ENCODE data around the gene LRRC7. TPM values are rescaled to one million over a fixed set of nuclear protein-coding genes. Genes with fewer than 3 reads are reported as not detected.
"Not testable (repeated sequence)": the region's sequence is repeated elsewhere in the genome, so short reads cannot be mapped to it uniquely, and the experiment has no call there.

The LRRC7 gene
- total RNA-seq, 1 experiment from 2014 or later, result not detected

DNA sequence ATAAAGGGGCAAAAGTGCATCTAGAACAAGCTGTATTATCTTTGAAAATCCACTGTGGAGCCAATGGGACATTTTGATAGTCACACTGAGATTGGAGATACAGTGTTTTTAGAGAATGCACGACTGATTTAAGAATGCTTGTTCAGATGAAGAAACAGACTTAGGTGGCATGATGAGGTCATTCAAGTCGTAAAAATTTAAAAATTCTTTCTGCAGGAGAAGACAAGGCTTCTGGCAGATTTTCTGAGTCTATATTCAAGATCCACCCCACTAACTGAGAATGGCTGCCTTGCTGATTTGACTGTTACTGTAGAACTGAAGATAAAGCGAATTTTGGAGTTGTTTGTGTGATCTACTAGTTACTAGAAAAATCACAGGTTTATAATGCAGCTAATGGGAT is 310.6 kb downstream of the LRRC7 start:
- Histone ChIP-seq H3K4me1 (ENCODE audit: control insufficient read depth, insufficient read depth, low read length) (no peaks in the 10 kb centered on the region), H3K27ac (ENCODE audit: low read length) (no peak overlapping the region), H3K36me3 (ENCODE audit: control insufficient read depth, insufficient read depth, low read length) (no peaks in the 10 kb centered on the region; the same call in 1 of the 2 replicates), H3K27me3 (ENCODE audit: control insufficient read depth, insufficient read depth, low read length) (no peaks in the 10 kb centered on the region), H3K9me3 (ENCODE audit: control insufficient read depth, insufficient read depth, low read depth, low read length) (no peaks in the 10 kb centered on the region), H3K4me3 (ENCODE audit: low read depth in 2 of 2, low read length in 2 of 2) (no peak overlapping the region)
- BruUV-seq (replicated peaks), result no TSS peak
- ChIA-PET POLR2A (no interaction called here), CTCF (no interaction called here)
- in situ Hi-C loops (cut with HindIII; ENCODE audit: low pct_unique_long_range_greater_than_20kb, low sequenced_read_pairs) (no loop called here), intact Hi-C loops (cut with micrococcal nuclease; ENCODE audit: unreplicated experiment) (no loop called here)
- DNase-seq (ENCODE audit: low read depth, low spot score) (no peak), ATAC-seq (no peak)
- TF ChIP-seq SIN3A (IDR thresholded peaks at IDR 0.05; ENCODE audit: borderline replicate concordance, insufficient read depth, low read depth, low read length), result no peak
- TF ChIP-seq, protein P1, sequence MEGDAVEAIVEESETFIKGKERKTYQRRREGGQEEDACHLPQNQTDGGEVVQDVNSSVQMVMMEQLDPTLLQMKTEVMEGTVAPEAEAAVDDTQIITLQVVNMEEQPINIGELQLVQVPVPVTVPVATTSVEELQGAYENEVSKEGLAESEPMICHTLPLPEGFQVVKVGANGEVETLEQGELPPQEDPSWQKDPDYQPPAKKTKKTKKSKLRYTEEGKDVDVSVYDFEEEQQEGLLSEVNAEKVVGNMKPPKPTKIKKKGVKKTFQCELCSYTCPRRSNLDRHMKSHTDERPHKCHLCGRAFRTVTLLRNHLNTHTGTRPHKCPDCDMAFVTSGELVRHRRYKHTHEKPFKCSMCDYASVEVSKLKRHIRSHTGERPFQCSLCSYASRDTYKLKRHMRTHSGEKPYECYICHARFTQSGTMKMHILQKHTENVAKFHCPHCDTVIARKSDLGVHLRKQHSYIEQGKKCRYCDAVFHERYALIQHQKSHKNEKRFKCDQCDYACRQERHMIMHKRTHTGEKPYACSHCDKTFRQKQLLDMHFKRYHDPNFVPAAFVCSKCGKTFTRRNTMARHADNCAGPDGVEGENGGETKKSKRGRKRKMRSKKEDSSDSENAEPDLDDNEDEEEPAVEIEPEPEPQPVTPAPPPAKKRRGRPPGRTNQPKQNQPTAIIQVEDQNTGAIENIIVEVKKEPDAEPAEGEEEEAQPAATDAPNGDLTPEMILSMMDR (IDR thresholded peaks at IDR 0.05), result no peak
- TF ChIP-seq POLR2AphosphoS5 (IDR thresholded peaks at IDR 0.05; ENCODE audit: low read depth, low read length), result no peak
- TF ChIP-seq, protein P2, sequence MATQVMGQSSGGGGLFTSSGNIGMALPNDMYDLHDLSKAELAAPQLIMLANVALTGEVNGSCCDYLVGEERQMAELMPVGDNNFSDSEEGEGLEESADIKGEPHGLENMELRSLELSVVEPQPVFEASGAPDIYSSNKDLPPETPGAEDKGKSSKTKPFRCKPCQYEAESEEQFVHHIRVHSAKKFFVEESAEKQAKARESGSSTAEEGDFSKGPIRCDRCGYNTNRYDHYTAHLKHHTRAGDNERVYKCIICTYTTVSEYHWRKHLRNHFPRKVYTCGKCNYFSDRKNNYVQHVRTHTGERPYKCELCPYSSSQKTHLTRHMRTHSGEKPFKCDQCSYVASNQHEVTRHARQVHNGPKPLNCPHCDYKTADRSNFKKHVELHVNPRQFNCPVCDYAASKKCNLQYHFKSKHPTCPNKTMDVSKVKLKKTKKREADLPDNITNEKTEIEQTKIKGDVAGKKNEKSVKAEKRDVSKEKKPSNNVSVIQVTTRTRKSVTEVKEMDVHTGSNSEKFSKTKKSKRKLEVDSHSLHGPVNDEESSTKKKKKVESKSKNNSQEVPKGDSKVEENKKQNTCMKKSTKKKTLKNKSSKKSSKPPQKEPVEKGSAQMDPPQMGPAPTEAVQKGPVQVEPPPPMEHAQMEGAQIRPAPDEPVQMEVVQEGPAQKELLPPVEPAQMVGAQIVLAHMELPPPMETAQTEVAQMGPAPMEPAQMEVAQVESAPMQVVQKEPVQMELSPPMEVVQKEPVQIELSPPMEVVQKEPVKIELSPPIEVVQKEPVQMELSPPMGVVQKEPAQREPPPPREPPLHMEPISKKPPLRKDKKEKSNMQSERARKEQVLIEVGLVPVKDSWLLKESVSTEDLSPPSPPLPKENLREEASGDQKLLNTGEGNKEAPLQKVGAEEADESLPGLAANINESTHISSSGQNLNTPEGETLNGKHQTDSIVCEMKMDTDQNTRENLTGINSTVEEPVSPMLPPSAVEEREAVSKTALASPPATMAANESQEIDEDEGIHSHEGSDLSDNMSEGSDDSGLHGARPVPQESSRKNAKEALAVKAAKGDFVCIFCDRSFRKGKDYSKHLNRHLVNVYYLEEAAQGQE (IDR thresholded peaks at IDR 0.05; ENCODE audit: insufficient read depth in 1 of 2, low read depth in 2 of 2, low read length in 1 of 2), result no peak
- no peak for TF ChIP-seq TCF7L2 (IDR thresholded peaks at IDR 0.05; ENCODE audit: low read depth, low read length)

DNA sequence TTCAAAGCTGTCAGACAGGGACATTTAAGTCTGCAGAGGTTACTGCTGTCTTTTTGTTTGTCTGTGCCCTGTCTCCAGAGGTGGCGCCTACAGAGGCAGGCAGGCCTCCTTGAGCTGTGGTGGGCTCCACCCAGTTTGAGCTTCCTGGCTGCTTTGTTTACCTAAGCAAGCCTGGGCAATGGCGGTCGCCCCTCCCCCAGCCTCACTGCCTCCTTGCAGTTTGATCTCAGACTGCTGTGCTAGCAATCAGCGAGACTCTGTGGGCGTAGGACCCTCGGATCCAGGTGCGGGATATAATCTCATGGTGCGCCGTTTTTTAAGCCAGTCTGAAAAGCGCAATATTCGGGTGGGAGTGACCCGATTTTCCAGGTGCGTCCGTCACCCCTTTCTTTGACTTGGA is 320.3 kb downstream of the LRRC7 start:
- H3K4me1 ChIP-seq (ENCODE audit: control insufficient read depth, insufficient read depth, low read length); CTCF ChIA-PET; DNase-seq (ENCODE audit: low read depth, low spot score); H3K9me3 ChIP-seq (ENCODE audit: control insufficient read depth, insufficient read depth, low read depth, low read length); ATAC-seq; H3K27ac ChIP-seq (ENCODE audit: low read length); BruUV-seq (replicated peaks); H3K36me3 ChIP-seq (ENCODE audit: control insufficient read depth, insufficient read depth, low read length); in situ Hi-C loops (cut with HindIII; ENCODE audit: low pct_unique_long_range_greater_than_20kb, low sequenced_read_pairs); POLR2A ChIA-PET; intact Hi-C loops (cut with micrococcal nuclease; ENCODE audit: unreplicated experiment); H3K27me3 ChIP-seq (ENCODE audit: control insufficient read depth, insufficient read depth, low read length); H3K4me3 ChIP-seq (ENCODE audit: low read depth in 2 of 2, low read length in 2 of 2): not testable (repeated sequence)

DNA sequence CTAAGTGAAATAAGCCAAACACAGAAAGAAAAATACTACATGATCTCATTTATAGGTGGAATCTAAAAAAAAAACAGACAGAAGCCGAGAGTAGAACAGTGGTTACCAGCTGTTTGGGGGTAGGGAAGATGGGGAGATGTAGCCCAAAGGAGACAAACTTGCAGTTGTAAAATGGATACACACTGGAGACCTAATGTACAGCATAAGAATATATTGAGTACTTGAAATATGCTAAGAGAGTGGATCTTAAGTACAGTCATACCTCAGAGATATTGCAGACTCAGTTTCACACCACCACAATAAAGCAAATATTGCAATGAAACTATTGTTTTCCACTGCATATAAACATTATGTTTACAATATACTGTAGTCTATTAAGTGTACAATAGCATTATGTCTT is 320.9 kb downstream of the LRRC7 start:
- no peaks in the 10 kb centered on the region for H3K27me3 ChIP-seq (ENCODE audit: control insufficient read depth, insufficient read depth, low read length)
- POLR2A ChIA-PET, result no interaction called here
- ATAC-seq (no peak), DNase-seq (ENCODE audit: low read depth, low spot score) (no peak)
- TF ChIP-seq, protein P2 (IDR thresholded peaks at IDR 0.05; ENCODE audit: insufficient read depth in 1 of 2, low read depth in 2 of 2, low read length in 1 of 2), result no peak
- TF ChIP-seq POLR2AphosphoS5 (IDR thresholded peaks at IDR 0.05; ENCODE audit: low read depth, low read length), result no peak
- TF ChIP-seq SIN3A (IDR thresholded peaks at IDR 0.05; ENCODE audit: borderline replicate concordance, insufficient read depth, low read depth, low read length), result no peak
- TF ChIP-seq, protein P1 (IDR thresholded peaks at IDR 0.05), result no peak
- no peak for TF ChIP-seq TCF7L2 (IDR thresholded peaks at IDR 0.05; ENCODE audit: low read depth, low read length)
- H3K36me3 ChIP-seq (ENCODE audit: control insufficient read depth, insufficient read depth, low read length), result no peaks in the 10 kb centered on the region
- no TSS peak for BruUV-seq (replicated peaks)
- no peak overlapping the region for H3K27ac ChIP-seq (ENCODE audit: low read length)
- CTCF ChIA-PET, result no interaction called here
- 0 out of 2 replicates have a peak, but pooled peaks cover 5% of the 10 kb centered on the region for H3K9me3 ChIP-seq (ENCODE audit: control insufficient read depth, insufficient read depth, low read depth, low read length)
- H3K4me1 ChIP-seq (ENCODE audit: control insufficient read depth, insufficient read depth, low read length), result no peaks in the 10 kb centered on the region
- intact Hi-C loops (cut with micrococcal nuclease; ENCODE audit: unreplicated experiment) (no loop called here), in situ Hi-C loops (cut with HindIII; ENCODE audit: low pct_unique_long_range_greater_than_20kb, low sequenced_read_pairs) (no loop called here)
- no peak overlapping the region for H3K4me3 ChIP-seq (ENCODE audit: low read depth in 2 of 2, low read length in 2 of 2)

Data from Panc1 (cell line).